B cell (primary cell): ENCODE data around the gene ZNF746. TPM values are rescaled to one million over a fixed set of nuclear protein-coding genes. Genes with fewer than 3 reads are reported as not detected.

ENCODE experiments used
- ATAC-seq: fragments of 200-7000 bp; cut with Tn5 transposase; one replicate; pipeline ENCODE4 v1.10.0; 2021; ENCODE audit warnings: low read depth, mild to moderate bottlenecking, moderate number of reproducible peaks, moderate library complexity
- CTCF ChIA-PET: fragments of 350-600 bp; sonication (Branson Sonifier 250); formaldehyde crosslinking; loops from one replicate; lab custom pipeline; 2021; ENCODE audit warnings: antibody characterized with exemption, inconsistent platforms; lab: Charles Lee
- POLR2A ChIA-PET: fragments of 350-600 bp; sonication (Branson Sonifier 250); formaldehyde crosslinking; loops from one replicate; lab custom pipeline; 2021; ENCODE audit warnings: antibody characterized with exemption; lab: Charles Lee
- DNase-seq: peaks from one replicate; pipeline ENCODE4 v3.0.0; 2013
- H2AFZ ChIP-seq: 2 replicates; pipeline ENCODE4 v1.6.1; 2012; ENCODE audit warnings: mild to moderate bottlenecking, low read depth, low read length; ENCODE audit not compliant: insufficient read depth, poor library complexity, severe bottlenecking
- H3K27ac ChIP-seq, 2 donors: 1 replicate in 1 of 2; 2 replicates in 1 of 2; pipeline ENCODE4 v1.5.1; 2012 to 2013; ENCODE audit warnings: low read length in 2 of 2, mild to moderate bottlenecking in 2 of 2, moderate library complexity in 1 of 2
- H3K27me3 ChIP-seq, 4 experiments: fragments of 200-600 bp in 1 of 4; sonication (generic) in 1 of 4; replicated peaks in 1 of 4; 1 replicate in 2 of 4; 2 replicates in 2 of 4; pipeline versions ENCODE4 v1.6.1 to v1.7.0; 2013 to 2016; ENCODE audit warnings: low read length in 3 of 4, mild to moderate bottlenecking in 2 of 4, mixed read lengths in 1 of 4, moderate library complexity in 1 of 4; ENCODE audit not compliant: insufficient read depth in 4 of 4, control insufficient read depth in 3 of 4; ENCODE audit errors: control extremely low read depth in 1 of 4
- H3K36me3 ChIP-seq, 2 experiments: replicated peaks in 1 of 2; 1 replicate in 1 of 2; 2 replicates in 1 of 2; pipeline versions ENCODE4 v1.6.1 to v1.7.1; 2013; ENCODE audit warnings: low read length in 1 of 2; ENCODE audit not compliant: insufficient read depth in 2 of 2, control insufficient read depth in 1 of 2; ENCODE audit errors: control extremely low read depth in 1 of 2, extremely low read depth in 1 of 2
- H3K4me1 ChIP-seq, 2 donors: fragments of 200-600 bp in 1 of 2; sonication (generic) in 1 of 2; 1 replicate in 1 of 2; 2 replicates in 1 of 2; pipeline versions ENCODE4 v1.5.1 to v1.6.1; 2013 to 2017; ENCODE audit warnings: low read length in 2 of 2; ENCODE audit not compliant: control insufficient read depth in 2 of 2, insufficient read depth in 2 of 2
- H3K4me2 ChIP-seq: replicated peaks from 2 replicates; pipeline ENCODE3; 2012; ENCODE audit warnings: mild to moderate bottlenecking, low read depth, low read length; ENCODE audit not compliant: poor library complexity, severe bottlenecking
- H3K4me3 ChIP-seq, 5 experiments: fragments of 200-600 bp in 1 of 5; sonication (generic) in 1 of 5; 1 replicate in 3 of 5; 2 replicates in 2 of 5; pipeline versions ENCODE4 v1.5.1 to v1.7.0; 2011 to 2016; ENCODE audit warnings: low read length in 4 of 5, mild to moderate bottlenecking in 4 of 5, low read depth in 2 of 5, control low read depth in 1 of 5, moderate library complexity in 1 of 5; ENCODE audit not compliant: insufficient read depth in 1 of 5; ENCODE audit errors: control extremely low read depth in 1 of 5, extremely low read depth in 1 of 5
- H3K79me2 ChIP-seq: fragments of 200-600 bp; sonication (generic); one replicate; pipeline ENCODE4 v1.6.0; 2016; ENCODE audit warnings: low read length; ENCODE audit not compliant: control insufficient read depth, insufficient read depth
- H3K9ac ChIP-seq: fragments of 200-600 bp; sonication (generic); 2 replicates; pipeline ENCODE4 v1.6.1; 2017; ENCODE audit warnings: mild to moderate bottlenecking, low read length, moderate library complexity
- H3K9me3 ChIP-seq, 3 donors: one replicate each; pipeline versions ENCODE4 v1.6.1 to v1.7.1; 2013; ENCODE audit warnings: low read length in 2 of 3; ENCODE audit not compliant: control insufficient read depth in 2 of 3, insufficient read depth in 1 of 3; ENCODE audit errors: control extremely low read depth in 1 of 3
- H4K20me1 ChIP-seq: 2 replicates; pipeline ENCODE4 v1.6.0; 2012; ENCODE audit warnings: mild to moderate bottlenecking, low read length; ENCODE audit not compliant: insufficient read depth, control insufficient read depth, poor library complexity, severe bottlenecking
- H3K27ac Mint-ChIP-seq: one replicate; pipeline ENCODE4 v1.8.0; 2021; ENCODE audit warnings: mixed read lengths
- H3K27me3 Mint-ChIP-seq: one replicate; pipeline ENCODE4 v1.8.0; 2021; ENCODE audit warnings: mixed read lengths
- H3K4me1 Mint-ChIP-seq: one replicate; pipeline ENCODE4 v1.8.0; 2021; ENCODE audit warnings: mixed read lengths
- H3K4me3 Mint-ChIP-seq: one replicate; pipeline ENCODE4 v1.8.0; 2021; ENCODE audit warnings: mixed read lengths
- H3K9me3 Mint-ChIP-seq: one replicate; pipeline ENCODE4 v1.8.0; 2022; ENCODE audit warnings: mixed read lengths; ENCODE audit not compliant: insufficient read depth
- CTCF ChIP-seq: fragments of 200-600 bp; IDR thresholded peaks from one replicate; pipeline ENCODE4 v1.8.0; 2022; ENCODE audit warnings: antibody characterized with exemption, mild to moderate bottlenecking
- EZH2 ChIP-seq: IDR thresholded peaks from 2 replicates; pipeline ENCODE4 v1.6.1; 2012; ENCODE audit warnings: borderline replicate concordance, low read depth, mild to moderate bottlenecking, moderate library complexity, low read length; ENCODE audit not compliant: insufficient read depth, poor library complexity, severe bottlenecking
- WGBS: methylation state at CpG from one replicate; pipeline ENCODE4 v1.1.5; 2013; ENCODE audit warnings: missing lambda C conversion rate; ENCODE audit not compliant: insufficient coverage; 5-methylcytosine and 5-hydroxymethylcytosine counted together
- intact Hi-C: fragments of 100-400 bp; cut with micrococcal nuclease; formaldehyde crosslinking; loops from one replicate; pipeline ENCODE4 v1.10.0; 2022
- polyA plus RNA-seq: library from polyadenylated mRNA; depleted of rRNA; stranded (reverse); fragments of >200 nt; gene quantifications from 2 replicates; pipeline ENCODE4 v1.2.3, GENCODE V29; 2012
- total RNA-seq, 2 donors: library from RNA; stranded (reverse); fragments of 120-200 nt in 1 of 2; gene quantifications; 1 replicate in 1 of 2; 2 replicates in 1 of 2; pipeline versions ENCODE4 v1.2.3 to v1.2.4, GENCODE V29; 2013 to 2022

The ZNF746 gene
- total and polyA plus RNA-seq, 2 donors (not counting 1 experiment from before 2014, with no cell fraction given) = 15.6 to 30.4 TPM

GRCh38 chr7:149430192-149430591 is 67.4 kb downstream of the ZNF746 start:
- Histone ChIP-seq H3K4me2 (no peak overlapping the region), H3K4me1 (no peaks in the 10 kb centered on the region), H3K36me3 (peaks cover 0 to 24% of the 10 kb centered on the region in 2 experiments), H2AFZ (no peak overlapping the region), H3K9me3 (peaks cover 0 to 13% (median 0%) of the 10 kb centered on the region in 3 donors), H3K27ac (no peak overlapping the region), H3K79me2 (no peaks in the 10 kb centered on the region), H3K4me3 (no peak overlapping the region), H3K9ac (no peak overlapping the region), H3K27me3 (no peaks in the 10 kb centered on the region), H4K20me1 (no peaks in the 10 kb centered on the region)
- H3K4me1 Mint-ChIP-seq = no peaks in the 10 kb centered on the region
- WGBS = 93% methylated on average over 3 of the region's 4 CpGs
- H3K4me3 Mint-ChIP-seq = no peak overlapping the region
- ChIA-PET POLR2A (no interaction called here), CTCF (interaction anchor here (0.5 to 0.9 kb wide), 3 partner anchors 168 to 1349 kb away, joined by 3 to 5 read pairs (median 3); partner anchors contain the start of gene ZNF783)
- no peaks in the 10 kb centered on the region for H3K9me3 Mint-ChIP-seq
- no peak overlapping the region for H3K27ac Mint-ChIP-seq
- TF ChIP-seq CTCF (no peak), EZH2 (no peak)
- ATAC-seq = no peak
- intact Hi-C loops = no loop called here
- H3K27me3 Mint-ChIP-seq = no peaks in the 10 kb centered on the region
- DNase-seq = no peak

- Histone ChIP-seq H3K4me3 (no peak overlapping the region), H3K4me2 (no peak overlapping the region), H3K27me3 (no peaks in the 10 kb centered on the region), H4K20me1 (no peaks in the 10 kb centered on the region), H2AFZ (no peak overlapping the region), H3K4me1 (peaks cover 7% of the 10 kb centered on the region in 2 donors), H3K9me3 (peaks cover 0 to 12% (median 0%) of the 10 kb centered on the region in 3 donors), H3K36me3 (peaks cover 0 to 12% of the 10 kb centered on the region in 2 experiments), H3K9ac (no peak overlapping the region), H3K79me2 (no peaks in the 10 kb centered on the region), H3K27ac (no peak overlapping the region)
- H3K27me3 Mint-ChIP-seq = no peaks in the 10 kb centered on the region
- no peak for TF ChIP-seq CTCF
- no peak for TF ChIP-seq EZH2
- no peaks in the 10 kb centered on the region for H3K9me3 Mint-ChIP-seq
- DNase-seq = no peak
- H3K27ac Mint-ChIP-seq = no peak overlapping the region
- ATAC-seq = no peak
- ChIA-PET CTCF (no interaction called here), POLR2A (no interaction called here)
- peaks cover 4% of the 10 kb centered on the region for H3K4me1 Mint-ChIP-seq
- intact Hi-C loops = loop anchor here (10.0 kb wide), 1 partner anchor 977 kb away; a partner anchor contains a TSS
- WGBS = 100% methylated on average over 1 of the region's 2 CpGs
- H3K4me3 Mint-ChIP-seq = no peak overlapping the region
These were observed 69.7 kb downstream of the ZNF746 start for GRCh38 chr7:149427893-149428292.
